Right lobe of liver (tissue), 6 donors: ENCODE measurements around the gene VCL. TPM values are rescaled to one million over a fixed set of nuclear protein-coding genes. Genes with fewer than 3 reads are reported as not detected.
"Not testable (repeated sequence)": the region's sequence is repeated elsewhere in the genome, so short reads cannot be mapped to it uniquely, and the experiment has no call there.

ENCODE experiments used
- ATAC-seq, 4 donors: fragments of 200-7000 bp; cut with Tn5 transposase; one replicate each; pipeline ENCODE4 v1.9.1; 2020; ENCODE audit warnings: mild to moderate bottlenecking in 4 of 4, moderate library complexity in 4 of 4
- DNase-seq, 3 donors: peaks; one replicate each; pipeline ENCODE4 v3.0.0-alpha.2; 2020
- H3K27ac ChIP-seq, 3 donors: fragments of 200-600 bp; one replicate each; pipeline ENCODE4 v1.8.0; 2022
- H3K27me3 ChIP-seq, 2 donors: fragments of 200-600 bp; one replicate each; pipeline ENCODE4 v1.8.0; 2022
- H3K36me3 ChIP-seq, 4 donors: fragments of 200-600 bp; sonication (generic) in 1 of 4; one replicate each; pipeline versions ENCODE4 v1.5.1 to v1.8.0; 2017 to 2022; ENCODE audit warnings: control low read depth in 1 of 4
- H3K4me1 ChIP-seq, 4 donors: fragments of 200-600 bp; sonication (generic) in 1 of 4; one replicate each; pipeline versions ENCODE4 v1.5.1 to v1.8.0; 2017 to 2022; ENCODE audit warnings: control low read depth in 1 of 4
- H3K4me3 ChIP-seq, 3 donors: fragments of 200-600 bp; one replicate each; pipeline ENCODE4 v1.8.0; 2022
- H3K9me3 ChIP-seq, 4 donors: fragments of 200-600 bp; sonication (generic) in 1 of 4; one replicate each; pipeline versions ENCODE4 v1.5.1 to v1.8.0; 2017 to 2022; ENCODE audit warnings: control low read depth in 1 of 4
- CTCF ChIP-seq, 4 donors: fragments of 200-600 bp in 3 of 4; fragments of 450-650 bp in 1 of 4; IDR thresholded peaks; one replicate each; pipeline versions ENCODE4 v1.5.1 to v1.8.0; 2016 to 2022; ENCODE audit warnings: antibody characterized with exemption in 4 of 4, mild to moderate bottlenecking in 2 of 4
- POLR2A ChIP-seq: fragments of 450-650 bp; IDR thresholded peaks from one replicate; pipeline ENCODE4 v1.6.1; 2017; ENCODE audit warnings: antibody characterized with exemption, mild to moderate bottlenecking
- WGBS: methylation state at CpG from one replicate; pipeline ENCODE4 v1.1.6; 2018; ENCODE audit warnings: low coverage, low lambda C conversion rate; ENCODE audit not compliant: insufficient coverage; ENCODE audit errors: missing lambda C conversion rate; 5-methylcytosine and 5-hydroxymethylcytosine counted together
- intact Hi-C, 2 donors: fragments of 100-400 bp; cut with DNase I; formaldehyde crosslinking; loops; one replicate each; pipeline versions ENCODE4 v1.11.2 to v1.14.1; 2022
- total RNA-seq, 6 experiments: library from RNA; depleted of rRNA in 2 of 6; stranded (reverse); fragments of >200 nt in 2 of 6; fragmentation: NEBNext Ultra II Directional in 3 of 6; extraction: Animal tissue kit (Norgen Biotek cat#: 25700) in 3 of 6; gene quantifications; one replicate each; pipeline versions ENCODE4 v1.1.0 to v1.2.4, GENCODE V29; 2016 to 2023
- donor health status: DM: no; HTN: yes; CAD: no.
- donor health status: DM: no; HTN: no; CAD: no.
- donor health status: DM: no; HTN: no; CAD: no.
- donor health status: DM: no; HTN: yes; CAD: no.
- donor health status: DM: no; HTN: yes; CAD: no.

VCL gene
- total RNA-seq, 6 experiments from 2014 or later = 13.2 to 58.9 (median 27.5) TPM

- no peaks in the 10 kb centered on the region for H3K36me3 ChIP-seq
- peak overlapping the region; percentile 38 to 93 (median 90) for H3K27ac ChIP-seq
- H3K9me3 ChIP-seq = no peaks in the 10 kb centered on the region
- DNase-seq (no peak), ATAC-seq (peak; percentile 8 to 39 (median 20))
- intact Hi-C loops = no loop called here
- 1% methylated on average over 11 of the region's 11 CpGs for WGBS
- peaks cover 0 to 7% (median 3%) of the 10 kb centered on the region in 4 donors for H3K4me1 ChIP-seq
- peak overlapping the region; percentile 71 to 92 (median 72) for H3K4me3 ChIP-seq
- TF ChIP-seq POLR2A = no peak
- TF ChIP-seq CTCF (IDR thresholded peaks at IDR 0.05) = no peak
- no peaks in the 10 kb centered on the region for H3K27me3 ChIP-seq
These were observed 492 bp upstream of the VCL start for GRCh38 chr10:73997461-73997786.

- peaks cover 0 to 7% (median 3%) of the 10 kb centered on the region in 4 donors for H3K4me1 ChIP-seq
These were observed 660 bp downstream of the VCL start for GRCh38 chr10:73998623-73998928.

GRCh38 chr10:73998929-73999691, 1.2 kb downstream of the VCL start:
- H3K4me3 ChIP-seq = peak overlapping the region; percentile 71 to 92 (median 72)

More at GRCh38 chr10:73998623-73998928, 660 bp downstream of the VCL start:
- intact Hi-C loops = no loop called here
- TF ChIP-seq CTCF (IDR thresholded peaks at IDR 0.05) = no peak
- no peak for TF ChIP-seq POLR2A
- Histone ChIP-seq H3K4me3 (peak overlapping the region; percentile 71 to 92 (median 72)), H3K9me3 (no peaks in the 10 kb centered on the region), H3K27ac (peak overlapping the region; percentile 87 to 93 (median 90)), H3K27me3 (no peaks in the 10 kb centered on the region), H3K36me3 (no peaks in the 10 kb centered on the region)
- WGBS = 0% methylated on average over 6 of the region's 21 CpGs
- no peak for ATAC-seq
- DNase-seq = peak in 2 of 3 donors; percentile 25 to 58

GRCh38 chr10:73999703-74000102, 1.8 kb downstream of the VCL start:
- Histone ChIP-seq H3K4me3 (peak overlapping the region; percentile 71 to 92 (median 72)), H3K4me1 (peaks cover 0 to 7% (median 3%) of the 10 kb centered on the region in 4 donors), H3K27me3 (no peaks in the 10 kb centered on the region), H3K36me3 (no peaks in the 10 kb centered on the region), H3K9me3 (no peaks in the 10 kb centered on the region), H3K27ac (peak overlapping the region; percentile 87 to 93 (median 90))
- no peak for TF ChIP-seq CTCF (IDR thresholded peaks at IDR 0.05)
- TF ChIP-seq POLR2A = no peak
- DNase-seq = no peak
- no peak for ATAC-seq
- intact Hi-C loops = no loop called here
- 36% methylated on average over 1 of the region's 1 CpG for WGBS

More at GRCh38 chr10:73998929-73999691, 1.2 kb downstream of the VCL start:
- Histone ChIP-seq H3K27me3 (no peaks in the 10 kb centered on the region), H3K27ac (peak overlapping the region; percentile 87 to 93 (median 90)), H3K4me1 (peaks cover 0 to 7% (median 3%) of the 10 kb centered on the region in 4 donors), H3K9me3 (no peaks in the 10 kb centered on the region), H3K36me3 (no peaks in the 10 kb centered on the region)
- ATAC-seq = peak in 1 of 4 donors; percentile 18
- 10% methylated on average over 12 of the region's 14 CpGs for WGBS
- peak; percentile 54 to 67 (median 58) for DNase-seq
- intact Hi-C loops = no loop called here
- peak in 3 of 4 donors; percentile 2 to 22 (median 19) for TF ChIP-seq CTCF (IDR thresholded peaks at IDR 0.05)
- no peak for TF ChIP-seq POLR2A

- H3K36me3 ChIP-seq, DNase-seq, intact Hi-C loops, H3K9me3 ChIP-seq, H3K4me1 ChIP-seq, H3K27ac ChIP-seq, ATAC-seq, H3K27me3 ChIP-seq: not testable (repeated sequence)
- peak overlapping the region in 1 of 3 donors; percentile 71 for H3K4me3 ChIP-seq
- WGBS = 91% methylated on average over 11 of the region's 11 CpGs
These were observed 2.3 kb downstream of the VCL start for GRCh38 chr10:74000244-74000643.
